ENCODE results near the gene CD99L2. TPM values are rescaled to one million over a fixed set of nuclear protein-coding genes. Genes with fewer than 3 reads are reported as not detected.

Gene CD99L2
- total RNA-seq, 4 donors from 2014 or later = 49.7 to 78.7 (median 58.1) TPM

- TF ChIP-seq, protein P1, sequence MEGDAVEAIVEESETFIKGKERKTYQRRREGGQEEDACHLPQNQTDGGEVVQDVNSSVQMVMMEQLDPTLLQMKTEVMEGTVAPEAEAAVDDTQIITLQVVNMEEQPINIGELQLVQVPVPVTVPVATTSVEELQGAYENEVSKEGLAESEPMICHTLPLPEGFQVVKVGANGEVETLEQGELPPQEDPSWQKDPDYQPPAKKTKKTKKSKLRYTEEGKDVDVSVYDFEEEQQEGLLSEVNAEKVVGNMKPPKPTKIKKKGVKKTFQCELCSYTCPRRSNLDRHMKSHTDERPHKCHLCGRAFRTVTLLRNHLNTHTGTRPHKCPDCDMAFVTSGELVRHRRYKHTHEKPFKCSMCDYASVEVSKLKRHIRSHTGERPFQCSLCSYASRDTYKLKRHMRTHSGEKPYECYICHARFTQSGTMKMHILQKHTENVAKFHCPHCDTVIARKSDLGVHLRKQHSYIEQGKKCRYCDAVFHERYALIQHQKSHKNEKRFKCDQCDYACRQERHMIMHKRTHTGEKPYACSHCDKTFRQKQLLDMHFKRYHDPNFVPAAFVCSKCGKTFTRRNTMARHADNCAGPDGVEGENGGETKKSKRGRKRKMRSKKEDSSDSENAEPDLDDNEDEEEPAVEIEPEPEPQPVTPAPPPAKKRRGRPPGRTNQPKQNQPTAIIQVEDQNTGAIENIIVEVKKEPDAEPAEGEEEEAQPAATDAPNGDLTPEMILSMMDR (IDR thresholded peaks at IDR 0.05) = no peak
- ATAC-seq (ENCODE audit: low FRiP score) (no peak), DNase-seq (ENCODE audit: low spot score) (no peak)
These were observed 132.0 kb downstream of the CD99L2 start for GRCh38 chrX:150766351-150767044.

DNA sequence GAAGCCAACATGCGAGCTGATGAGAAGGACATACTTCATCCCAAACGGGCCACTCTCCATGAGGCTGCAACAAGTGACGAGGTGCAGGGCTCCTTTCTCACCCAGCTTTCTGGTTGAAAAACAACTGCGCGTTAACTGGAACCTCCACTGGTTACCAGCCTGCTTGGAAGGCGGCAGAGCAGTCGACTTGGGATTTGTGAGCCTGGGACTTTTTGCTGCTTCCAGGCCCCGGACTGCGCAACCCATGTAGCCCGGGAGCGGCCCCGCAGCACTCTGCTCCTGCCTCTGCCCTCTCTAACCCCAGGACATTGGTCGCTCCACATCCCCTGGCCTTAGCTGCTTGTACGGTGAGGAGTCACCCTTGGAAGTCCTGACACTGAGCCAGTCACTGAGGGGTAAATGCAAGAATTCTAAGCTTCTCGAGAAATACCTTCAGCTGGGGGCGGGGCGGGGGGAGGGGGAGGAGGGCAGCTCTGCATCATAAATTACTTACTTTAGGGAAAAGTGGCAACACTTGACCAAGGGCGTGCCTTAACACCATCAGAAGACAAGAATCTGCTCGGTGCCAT lies 132.6 kb downstream of the CD99L2 start:
- ATAC-seq (ENCODE audit: low FRiP score) = no peak

DNA sequence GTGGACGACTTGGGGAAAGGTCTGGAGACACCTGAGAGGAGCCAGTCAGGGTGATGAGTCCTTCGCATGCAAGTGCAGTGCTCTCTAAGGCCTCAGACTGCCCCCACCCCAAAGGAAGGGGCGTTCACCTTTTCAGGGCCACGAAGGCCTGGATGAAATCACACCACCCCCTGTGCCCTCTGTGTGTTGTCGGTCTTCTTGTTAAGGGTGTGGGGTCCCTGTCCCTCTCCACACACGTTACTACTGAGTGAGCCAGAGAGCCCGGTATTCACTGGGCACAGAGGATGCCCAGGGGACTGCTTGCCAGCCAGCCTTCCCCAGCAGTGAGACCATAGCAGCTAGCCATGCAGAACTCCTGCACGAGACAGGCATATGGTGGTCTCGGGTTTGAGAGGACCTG lies 133.2 kb downstream of the CD99L2 start:
- TF ChIP-seq, protein P1 (IDR thresholded peaks at IDR 0.05) = no peak
- DNase-seq (ENCODE audit: low spot score) = no peak
- ATAC-seq (ENCODE audit: low FRiP score) = no peak

More for the DNA sequence above, 132.6 kb downstream of the CD99L2 start:
- DNase-seq (ENCODE audit: low spot score) = no peak
- TF ChIP-seq, protein P1 (IDR thresholded peaks at IDR 0.05) = no peak

- no peak for ATAC-seq (ENCODE audit: low FRiP score)
- TF ChIP-seq, protein P1 (IDR thresholded peaks at IDR 0.05) = no peak
These were observed 134.7 kb downstream of the CD99L2 start for GRCh38 chrX:150763810-150764209.

DNA sequence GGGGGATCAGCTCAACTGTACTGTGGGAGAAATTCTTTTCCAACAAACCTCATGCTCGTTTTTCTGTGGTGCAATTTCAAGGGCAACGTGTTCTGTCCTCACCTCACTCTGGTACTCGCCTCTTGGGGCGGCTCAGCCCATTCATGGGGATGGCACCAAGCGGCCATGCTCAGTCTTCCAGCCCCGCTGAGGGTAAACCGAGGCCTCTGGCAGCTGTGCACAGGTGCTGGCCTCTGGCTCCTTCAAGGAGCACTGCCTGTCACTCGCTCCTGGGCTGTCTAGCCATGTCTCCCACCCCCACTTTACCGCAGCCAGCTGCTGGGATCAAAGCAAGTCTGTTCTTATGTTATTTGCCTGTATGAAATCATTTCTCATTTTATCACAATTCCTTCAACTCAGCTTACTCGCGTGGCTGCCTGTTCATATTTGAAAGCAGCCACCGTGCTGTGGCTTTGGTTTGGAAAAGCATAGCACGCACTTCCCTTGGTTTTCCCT lies 135.1 kb downstream of the CD99L2 start:
- ATAC-seq (ENCODE audit: low FRiP score) = no peak
- TF ChIP-seq, protein P1 (IDR thresholded peaks at IDR 0.05) = no peak
- no peak for DNase-seq (ENCODE audit: low spot score)

More at GRCh38 chrX:150763810-150764209, 134.7 kb downstream of the CD99L2 start:
- DNase-seq (ENCODE audit: low spot score) = no peak

DNA sequence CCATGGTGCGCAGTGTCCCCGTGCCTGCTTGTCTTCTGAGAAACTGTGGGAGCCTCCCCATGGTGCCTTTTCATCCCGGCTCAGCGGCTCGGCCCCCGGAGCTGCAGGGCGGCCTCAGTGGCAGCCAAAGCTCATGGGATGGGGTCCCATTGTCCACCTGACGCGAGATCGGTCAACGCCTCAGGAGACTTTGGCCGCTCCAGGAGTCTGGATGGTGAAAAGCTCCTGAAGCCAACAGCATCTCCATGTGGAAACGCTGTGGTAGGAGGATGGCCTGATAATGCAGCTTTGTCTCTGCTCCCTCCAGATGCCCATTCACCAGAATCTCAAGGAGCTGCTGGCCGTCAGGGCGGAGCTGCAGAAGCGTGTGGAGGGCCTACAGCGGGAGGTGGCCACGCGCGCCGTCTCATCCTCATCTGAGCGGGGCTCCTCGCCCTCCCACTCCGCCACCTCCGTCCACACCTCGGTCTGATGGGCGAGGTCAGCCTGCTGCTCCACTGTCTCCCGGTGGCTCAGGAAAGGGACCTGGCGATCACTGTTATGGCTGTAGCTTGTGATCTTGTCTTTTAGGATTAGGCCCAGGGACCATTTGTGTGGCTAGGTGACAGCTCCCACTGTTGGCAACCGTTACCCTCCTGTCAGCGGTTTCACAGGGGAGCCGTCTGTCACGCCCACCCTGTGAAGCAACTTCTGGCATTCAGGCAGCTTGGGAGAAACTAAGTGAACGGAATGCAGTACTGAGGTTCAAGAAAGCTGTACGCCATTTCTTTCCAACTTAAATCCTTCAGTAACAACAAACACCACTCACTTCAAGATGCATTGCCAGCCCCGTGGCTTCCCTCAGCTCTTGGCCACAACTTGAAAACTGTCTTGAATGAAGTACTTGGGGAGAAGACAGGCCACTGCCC lies 136.0 kb downstream of the CD99L2 start:
- ATAC-seq (ENCODE audit: low FRiP score) (no peak), DNase-seq (ENCODE audit: low spot score) (no peak)
- TF ChIP-seq, protein P1 (IDR thresholded peaks at IDR 0.05) = no peak

Measured in omental fat pad (tissue), 4 donors.